ENCODE data around the gene STN1. TPM values are rescaled to one million over a fixed set of nuclear protein-coding genes. Genes with fewer than 3 reads are reported as not detected.

STN1 gene
- total RNA-seq, 1 donor from 2014 or later = 57.1 TPM

GRCh38 chr10:103925591-103925990, 7.6 kb upstream of the STN1 start:
- no peak for TF ChIP-seq CTCF (IDR thresholded peaks at IDR 0.05; ENCODE audit: partially characterized antibody, unreplicated experiment)
- peaks cover 11% of the 10 kb centered on the region for H3K27me3 Mint-ChIP-seq (ENCODE audit: unreplicated experiment)
- no peaks in the 10 kb centered on the region for H3K36me3 Mint-ChIP-seq (ENCODE audit: unreplicated experiment)
- no peak for DNase-seq
- peaks cover 40% of the 10 kb centered on the region for H3K4me1 Mint-ChIP-seq (ENCODE audit: low read depth, unreplicated experiment)
- H3K4me3 Mint-ChIP-seq (ENCODE audit: unreplicated experiment) = peak overlapping the region; percentile 64
- H3K27ac Mint-ChIP-seq (ENCODE audit: unreplicated experiment) = peak overlapping the region; percentile 94
- peaks cover 19% of the 10 kb centered on the region for H3K9me3 Mint-ChIP-seq (ENCODE audit: unreplicated experiment)

GRCh38 chr10:103923502-103923901, 5.5 kb upstream of the STN1 start:
- Mint-ChIP-seq H3K4me3 (ENCODE audit: unreplicated experiment) (no peak overlapping the region), H3K4me1 (ENCODE audit: low read depth, unreplicated experiment) (peaks cover 29% of the 10 kb centered on the region), H3K36me3 (ENCODE audit: unreplicated experiment) (no peaks in the 10 kb centered on the region), H3K27ac (ENCODE audit: unreplicated experiment) (no peak overlapping the region), H3K9me3 (ENCODE audit: unreplicated experiment) (peaks cover 10% of the 10 kb centered on the region), H3K27me3 (ENCODE audit: unreplicated experiment) (peaks cover 4% of the 10 kb centered on the region)
- DNase-seq = no peak
- no peak for TF ChIP-seq CTCF (IDR thresholded peaks at IDR 0.05; ENCODE audit: partially characterized antibody, unreplicated experiment)

GRCh38 chr10:103922659-103923058, 4.7 kb upstream of the STN1 start:
- no peak for TF ChIP-seq CTCF (IDR thresholded peaks at IDR 0.05; ENCODE audit: partially characterized antibody, unreplicated experiment)
- Mint-ChIP-seq H3K4me3 (ENCODE audit: unreplicated experiment) (no peak overlapping the region), H3K27me3 (ENCODE audit: unreplicated experiment) (peaks cover 4% of the 10 kb centered on the region), H3K9me3 (ENCODE audit: unreplicated experiment) (peaks cover 8% of the 10 kb centered on the region), H3K36me3 (ENCODE audit: unreplicated experiment) (no peaks in the 10 kb centered on the region), H3K27ac (ENCODE audit: unreplicated experiment) (no peak overlapping the region), H3K4me1 (ENCODE audit: low read depth, unreplicated experiment) (peaks cover 23% of the 10 kb centered on the region)
- no peak for DNase-seq

- H3K36me3 Mint-ChIP-seq (ENCODE audit: unreplicated experiment) = no peaks in the 10 kb centered on the region
- H3K27me3 Mint-ChIP-seq (ENCODE audit: unreplicated experiment) = peaks cover under 1% of the 10 kb centered on the region
- peaks cover 3% of the 10 kb centered on the region for H3K9me3 Mint-ChIP-seq (ENCODE audit: unreplicated experiment)
- no peak overlapping the region for H3K4me3 Mint-ChIP-seq (ENCODE audit: unreplicated experiment)
- DNase-seq = no peak
- H3K4me1 Mint-ChIP-seq (ENCODE audit: low read depth, unreplicated experiment) = peaks cover 19% of the 10 kb centered on the region
- no peak for TF ChIP-seq CTCF (IDR thresholded peaks at IDR 0.05; ENCODE audit: partially characterized antibody, unreplicated experiment)
- no peak overlapping the region for H3K27ac Mint-ChIP-seq (ENCODE audit: unreplicated experiment)
Observed at GRCh38 chr10:103921750-103922195, 3.8 kb upstream of the STN1 start.

- Mint-ChIP-seq H3K27ac (ENCODE audit: unreplicated experiment) (no peak overlapping the region), H3K4me3 (ENCODE audit: unreplicated experiment) (no peak overlapping the region), H3K36me3 (ENCODE audit: unreplicated experiment) (no peaks in the 10 kb centered on the region), H3K4me1 (ENCODE audit: low read depth, unreplicated experiment) (peaks cover 16% of the 10 kb centered on the region), H3K9me3 (ENCODE audit: unreplicated experiment) (peaks cover under 1% of the 10 kb centered on the region), H3K27me3 (ENCODE audit: unreplicated experiment) (no peaks in the 10 kb centered on the region)
- no peak for DNase-seq
- no peak for TF ChIP-seq CTCF (IDR thresholded peaks at IDR 0.05; ENCODE audit: partially characterized antibody, unreplicated experiment)
Observed at GRCh38 chr10:103921248-103921647, 3.3 kb upstream of the STN1 start.

Measured in glutamatergic neuron (in vitro differentiated cells).